GM12891 (cell line): ENCODE measurements around the gene ALDH3A2.

Experiments
- POLR2A ChIP-seq: IDR thresholded peaks from 2 replicates; pipeline ENCODE4 v1.6.1; 2011; ENCODE audit warnings: low read depth, low read length, control low read depth
- POLR2AphosphoS5 ChIP-seq: IDR thresholded peaks from 2 replicates; pipeline ENCODE4 v1.6.1; 2011; ENCODE audit warnings: low read depth, low read length, control low read depth
- SPI1 ChIP-seq: IDR thresholded peaks from 2 replicates; pipeline ENCODE4 v1.6.1; 2011; ENCODE audit warnings: low read depth, low read length, control low read depth
- TAF1 ChIP-seq: IDR thresholded peaks from 2 replicates; pipeline ENCODE4 v1.6.1; 2011; ENCODE audit warnings: low read depth, low read length, control low read depth

GRCh38 chr17:19670908-19671307, 22.4 kb downstream of the ALDH3A2 start:
- no peak for TF ChIP-seq POLR2A
- TF ChIP-seq POLR2AphosphoS5, result no peak
- TF ChIP-seq TAF1, result no peak
- TF ChIP-seq SPI1, result peak; percentile 35; the same call in 1 of the 2 replicates
